ENCODE measurements around the gene TRIM56. TPM values are rescaled to one million over a fixed set of nuclear protein-coding genes. Genes with fewer than 3 reads are reported as not detected.

Gene TRIM56
- total and polyA plus RNA-seq, 2 of the 13 experiments (the other 11 are each of a cell fraction or from before 2014, with no cell fraction given): 3.2 to 7.1 TPM

DNA sequence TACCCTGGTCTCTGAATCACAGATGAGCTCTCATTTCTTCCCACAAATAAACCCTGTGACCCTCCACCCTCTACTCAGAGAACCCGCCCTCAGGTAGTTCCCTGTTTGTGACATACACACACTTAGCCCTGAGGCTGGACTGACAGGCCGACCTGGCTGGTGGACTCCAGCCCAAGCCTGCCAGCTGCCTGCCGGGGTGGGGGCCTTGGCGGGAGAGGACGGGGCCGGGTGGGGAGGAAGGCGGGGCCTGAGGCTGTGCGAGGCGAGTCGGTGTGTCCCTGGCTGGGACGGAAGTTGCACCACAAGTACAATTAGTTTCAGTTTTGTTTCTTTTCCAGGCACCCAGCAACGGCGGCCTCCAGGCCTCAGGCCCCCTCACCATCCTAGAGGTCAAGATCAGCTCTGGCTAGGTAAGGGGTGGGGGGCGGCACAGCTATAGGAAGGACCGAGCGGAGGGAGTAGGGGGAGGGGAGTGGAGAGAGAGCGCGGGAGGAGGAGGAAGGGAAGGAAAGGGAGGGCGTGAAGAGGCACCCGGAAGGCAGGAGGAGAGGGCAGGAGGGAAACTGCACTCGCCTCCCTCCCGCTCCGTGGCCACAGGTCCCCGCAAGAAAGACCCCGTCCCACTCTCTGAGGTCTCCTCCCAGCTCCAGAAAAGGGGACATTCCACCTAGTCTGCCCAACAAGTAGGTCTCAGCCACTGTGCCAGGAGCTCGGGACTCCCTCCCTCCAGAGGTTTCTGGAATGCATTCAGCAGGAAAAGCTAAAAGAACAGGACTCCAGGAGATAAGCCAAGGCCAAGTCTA is at the start of gene TRIM56 (continued):
- TF ChIP-seq, protein P1, sequence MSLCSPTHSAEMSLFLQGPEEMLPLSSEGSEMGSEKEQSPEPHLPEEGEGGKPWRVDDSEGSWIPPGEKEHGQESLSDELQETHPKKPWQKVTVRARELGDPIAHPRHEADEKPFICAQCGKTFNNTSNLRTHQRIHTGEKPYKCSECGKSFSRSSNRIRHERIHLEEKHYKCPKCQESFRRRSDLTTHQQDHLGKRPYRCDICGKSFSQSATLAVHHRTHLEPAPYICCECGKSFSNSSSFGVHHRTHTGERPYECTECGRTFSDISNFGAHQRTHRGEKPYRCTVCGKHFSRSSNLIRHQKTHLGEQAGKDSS (CRISPR knock-in tag; IDR thresholded peaks at IDR 0.05; ENCODE audit: borderline replicate concordance, low read depth): no peak
- TF ChIP-seq, protein P2, sequence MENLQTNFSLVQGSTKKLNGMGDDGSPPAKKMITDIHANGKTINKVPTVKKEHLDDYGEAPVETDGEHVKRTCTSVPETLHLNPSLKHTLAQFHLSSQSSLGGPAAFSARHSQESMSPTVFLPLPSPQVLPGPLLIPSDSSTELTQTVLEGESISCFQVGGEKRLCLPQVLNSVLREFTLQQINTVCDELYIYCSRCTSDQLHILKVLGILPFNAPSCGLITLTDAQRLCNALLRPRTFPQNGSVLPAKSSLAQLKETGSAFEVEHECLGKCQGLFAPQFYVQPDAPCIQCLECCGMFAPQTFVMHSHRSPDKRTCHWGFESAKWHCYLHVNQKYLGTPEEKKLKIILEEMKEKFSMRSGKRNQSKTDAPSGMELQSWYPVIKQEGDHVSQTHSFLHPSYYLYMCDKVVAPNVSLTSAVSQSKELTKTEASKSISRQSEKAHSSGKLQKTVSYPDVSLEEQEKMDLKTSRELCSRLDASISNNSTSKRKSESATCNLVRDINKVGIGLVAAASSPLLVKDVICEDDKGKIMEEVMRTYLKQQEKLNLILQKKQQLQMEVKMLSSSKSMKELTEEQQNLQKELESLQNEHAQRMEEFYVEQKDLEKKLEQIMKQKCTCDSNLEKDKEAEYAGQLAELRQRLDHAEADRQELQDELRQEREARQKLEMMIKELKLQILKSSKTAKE (CRISPR knock-in tag; IDR thresholded peaks at IDR 0.05; ENCODE audit: borderline replicate concordance): 0 out of 2 replicates have a peak, but pooled peaks have one; percentile 31
- TF ChIP-seq ZNF530 (CRISPR knock-in tag; IDR thresholded peaks at IDR 0.05; ENCODE audit: low read depth) (no peak), ZNF296 (CRISPR knock-in tag; conservative IDR thresholded peaks at IDR 0.05) (no peak), NCOA1 (CRISPR knock-in tag; IDR thresholded peaks at IDR 0.05) (no peak), PHF5A (CRISPR knock-in tag; IDR thresholded peaks at IDR 0.05; ENCODE audit: low read depth, unreplicated experiment) (no peak), MIXL1 (CRISPR knock-in tag; IDR thresholded peaks at IDR 0.05) (no peak), ZNF30 (CRISPR knock-in tag; IDR thresholded peaks at IDR 0.05) (no peak), DPF2 (CRISPR knock-in tag; IDR thresholded peaks at IDR 0.05; ENCODE audit: borderline replicate concordance, low read depth) (no peak)
- TF ChIP-seq, protein P3, sequence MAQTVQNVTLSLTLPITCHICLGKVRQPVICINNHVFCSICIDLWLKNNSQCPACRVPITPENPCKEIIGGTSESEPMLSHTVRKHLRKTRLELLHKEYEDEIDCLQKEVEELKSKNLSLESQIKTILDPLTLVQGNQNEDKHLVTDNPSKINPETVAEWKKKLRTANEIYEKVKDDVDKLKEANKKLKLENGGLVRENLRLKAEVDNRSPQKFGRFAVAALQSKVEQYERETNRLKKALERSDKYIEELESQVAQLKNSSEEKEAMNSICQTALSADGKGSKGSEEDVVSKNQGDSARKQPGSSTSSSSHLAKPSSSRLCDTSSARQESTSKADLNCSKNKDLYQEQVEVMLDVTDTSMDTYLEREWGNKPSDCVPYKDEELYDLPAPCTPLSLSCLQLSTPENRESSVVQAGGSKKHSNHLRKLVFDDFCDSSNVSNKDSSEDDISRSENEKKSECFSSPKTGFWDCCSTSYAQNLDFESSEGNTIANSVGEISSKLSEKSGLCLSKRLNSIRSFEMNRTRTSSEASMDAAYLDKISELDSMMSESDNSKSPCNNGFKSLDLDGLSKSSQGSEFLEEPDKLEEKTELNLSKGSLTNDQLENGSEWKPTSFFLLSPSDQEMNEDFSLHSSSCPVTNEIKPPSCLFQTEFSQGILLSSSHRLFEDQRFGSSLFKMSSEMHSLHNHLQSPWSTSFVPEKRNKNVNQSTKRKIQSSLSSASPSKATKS (CRISPR knock-in tag; IDR thresholded peaks at IDR 0.05): no peak
- TF ChIP-seq, protein P4, sequence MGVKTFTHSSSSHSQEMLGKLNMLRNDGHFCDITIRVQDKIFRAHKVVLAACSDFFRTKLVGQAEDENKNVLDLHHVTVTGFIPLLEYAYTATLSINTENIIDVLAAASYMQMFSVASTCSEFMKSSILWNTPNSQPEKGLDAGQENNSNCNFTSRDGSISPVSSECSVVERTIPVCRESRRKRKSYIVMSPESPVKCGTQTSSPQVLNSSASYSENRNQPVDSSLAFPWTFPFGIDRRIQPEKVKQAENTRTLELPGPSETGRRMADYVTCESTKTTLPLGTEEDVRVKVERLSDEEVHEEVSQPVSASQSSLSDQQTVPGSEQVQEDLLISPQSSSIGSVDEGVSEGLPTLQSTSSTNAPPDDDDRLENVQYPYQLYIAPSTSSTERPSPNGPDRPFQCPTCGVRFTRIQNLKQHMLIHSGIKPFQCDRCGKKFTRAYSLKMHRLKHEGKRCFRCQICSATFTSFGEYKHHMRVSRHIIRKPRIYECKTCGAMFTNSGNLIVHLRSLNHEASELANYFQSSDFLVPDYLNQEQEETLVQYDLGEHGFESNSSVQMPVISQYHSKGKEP (CRISPR knock-in tag; IDR thresholded peaks at IDR 0.05): no peak
- TF ChIP-seq, protein P5, sequence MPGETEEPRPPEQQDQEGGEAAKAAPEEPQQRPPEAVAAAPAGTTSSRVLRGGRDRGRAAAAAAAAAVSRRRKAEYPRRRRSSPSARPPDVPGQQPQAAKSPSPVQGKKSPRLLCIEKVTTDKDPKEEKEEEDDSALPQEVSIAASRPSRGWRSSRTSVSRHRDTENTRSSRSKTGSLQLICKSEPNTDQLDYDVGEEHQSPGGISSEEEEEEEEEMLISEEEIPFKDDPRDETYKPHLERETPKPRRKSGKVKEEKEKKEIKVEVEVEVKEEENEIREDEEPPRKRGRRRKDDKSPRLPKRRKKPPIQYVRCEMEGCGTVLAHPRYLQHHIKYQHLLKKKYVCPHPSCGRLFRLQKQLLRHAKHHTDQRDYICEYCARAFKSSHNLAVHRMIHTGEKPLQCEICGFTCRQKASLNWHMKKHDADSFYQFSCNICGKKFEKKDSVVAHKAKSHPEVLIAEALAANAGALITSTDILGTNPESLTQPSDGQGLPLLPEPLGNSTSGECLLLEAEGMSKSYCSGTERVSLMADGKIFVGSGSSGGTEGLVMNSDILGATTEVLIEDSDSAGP (CRISPR knock-in tag; IDR thresholded peaks at IDR 0.05; ENCODE audit: borderline replicate concordance): 0 out of 2 replicates have a peak, but pooled peaks have one; percentile 40
- TF ChIP-seq, protein P6, sequence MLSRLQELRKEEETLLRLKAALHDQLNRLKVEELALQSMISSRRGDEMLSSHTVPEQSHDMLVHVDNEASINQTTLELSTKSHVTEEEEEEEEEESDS (CRISPR knock-in tag; IDR thresholded peaks at IDR 0.05; ENCODE audit: borderline replicate concordance): no peak
- TF ChIP-seq, protein P7, sequence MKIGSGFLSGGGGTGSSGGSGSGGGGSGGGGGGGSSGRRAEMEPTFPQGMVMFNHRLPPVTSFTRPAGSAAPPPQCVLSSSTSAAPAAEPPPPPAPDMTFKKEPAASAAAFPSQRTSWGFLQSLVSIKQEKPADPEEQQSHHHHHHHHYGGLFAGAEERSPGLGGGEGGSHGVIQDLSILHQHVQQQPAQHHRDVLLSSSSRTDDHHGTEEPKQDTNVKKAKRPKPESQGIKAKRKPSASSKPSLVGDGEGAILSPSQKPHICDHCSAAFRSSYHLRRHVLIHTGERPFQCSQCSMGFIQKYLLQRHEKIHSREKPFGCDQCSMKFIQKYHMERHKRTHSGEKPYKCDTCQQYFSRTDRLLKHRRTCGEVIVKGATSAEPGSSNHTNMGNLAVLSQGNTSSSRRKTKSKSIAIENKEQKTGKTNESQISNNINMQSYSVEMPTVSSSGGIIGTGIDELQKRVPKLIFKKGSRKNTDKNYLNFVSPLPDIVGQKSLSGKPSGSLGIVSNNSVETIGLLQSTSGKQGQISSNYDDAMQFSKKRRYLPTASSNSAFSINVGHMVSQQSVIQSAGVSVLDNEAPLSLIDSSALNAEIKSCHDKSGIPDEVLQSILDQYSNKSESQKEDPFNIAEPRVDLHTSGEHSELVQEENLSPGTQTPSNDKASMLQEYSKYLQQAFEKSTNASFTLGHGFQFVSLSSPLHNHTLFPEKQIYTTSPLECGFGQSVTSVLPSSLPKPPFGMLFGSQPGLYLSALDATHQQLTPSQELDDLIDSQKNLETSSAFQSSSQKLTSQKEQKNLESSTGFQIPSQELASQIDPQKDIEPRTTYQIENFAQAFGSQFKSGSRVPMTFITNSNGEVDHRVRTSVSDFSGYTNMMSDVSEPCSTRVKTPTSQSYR (CRISPR knock-in tag; IDR thresholded peaks at IDR 0.05; ENCODE audit: borderline replicate concordance): peak; percentile 60; the same call in 1 of the 2 replicates
